MCF 10A (cell line): ENCODE results near the gene IQCC. TPM values are rescaled to one million over a fixed set of nuclear protein-coding genes. Genes with fewer than 3 reads are reported as not detected.

Experiments
- BruUV-seq: library from RNA; stranded (reverse); fragments of 400-500 nt; replicated peaks from 2 replicates; lab custom pipeline; 2021; lab: Mats Ljungman, UMichigan
- CTCF ChIA-PET: fragments of 300-600 bp; sonication (Branson Sonifier 250); formaldehyde crosslinking; extraction: SDS; loops from one replicate; lab custom pipeline; 2021; ENCODE audit warnings: antibody characterized with exemption, inconsistent platforms; lab: Yijun Ruan, JAX
- POLR2A ChIA-PET: fragments of 300-600, 350-650 bp; sonication (Branson Sonifier 250); formaldehyde crosslinking; extraction: SDS; loops from one replicate; lab custom pipeline; 2020; ENCODE audit warnings: antibody characterized with exemption, inconsistent platforms; lab: Yijun Ruan, JAX
- DNase-seq: peaks from one replicate; pipeline ENCODE4 v3.0.0-alpha.2; 2018; ENCODE audit not compliant: unreplicated experiment
- H3K27ac Mint-ChIP-seq: one replicate; pipeline ENCODE4 v1.8.0; 2022; ENCODE audit warnings: mild to moderate bottlenecking, low read depth, mixed read lengths; ENCODE audit not compliant: unreplicated experiment
- H3K27me3 Mint-ChIP-seq: one replicate; pipeline ENCODE4 v1.8.0; 2022; ENCODE audit warnings: mixed read lengths; ENCODE audit not compliant: insufficient read depth, unreplicated experiment
- H3K36me3 Mint-ChIP-seq: one replicate; pipeline ENCODE4 v1.8.0; 2022; ENCODE audit warnings: mild to moderate bottlenecking, moderate library complexity, mixed read lengths; ENCODE audit not compliant: insufficient read depth, unreplicated experiment
- H3K4me1 Mint-ChIP-seq: one replicate; pipeline ENCODE4 v1.8.0; 2022; ENCODE audit warnings: mixed read lengths; ENCODE audit not compliant: insufficient read depth, unreplicated experiment
- H3K4me3 Mint-ChIP-seq: one replicate; pipeline ENCODE4 v1.8.0; 2022; ENCODE audit warnings: mild to moderate bottlenecking, moderate library complexity, mixed read lengths; ENCODE audit not compliant: unreplicated experiment
- H3K9me3 Mint-ChIP-seq: one replicate; pipeline ENCODE4 v1.8.0; 2022; ENCODE audit warnings: mixed read lengths; ENCODE audit not compliant: unreplicated experiment
- CTCF ChIP-seq: fragments of 200-600 bp; IDR thresholded peaks from one replicate; pipeline ENCODE4 v1.8.0; 2022; ENCODE audit warnings: antibody characterized with exemption, mild to moderate bottlenecking; ENCODE audit not compliant: unreplicated experiment
- intact Hi-C: fragments of 100-400 bp; cut with micrococcal nuclease; formaldehyde crosslinking; loops from 2 replicates; pipeline ENCODE4 v1.14.1; 2022
- total RNA-seq: library from RNA; stranded (reverse); gene quantifications from 2 replicates; pipeline ENCODE4 v1.2.3, GENCODE V29; 2022

Gene IQCC
- total RNA-seq, 1 experiment from 2014 or later, result 1.9 TPM

- CTCF ChIA-PET, result no interaction called here
- H3K27ac Mint-ChIP-seq, result peak within 1 kb of the TSS; percentile 98
- intact Hi-C loops, result loop anchor here (2.0 kb wide), 1 partner anchor 129 kb away; no protein-coding TSS in a partner anchor
These were observed 16.7 kb downstream of the IQCC start, which contains the start of the genes EIF3I and TMEM234 for GRCh38 chr1:32221980-32222755. Gene EIF3I, plus strand, starts transcription at chr1:32222407. Its CDS starts 35 bp downstream, at chr1:32222442. Gene TMEM234, minus strand, starts transcription at chr1:32222353. Its CDS starts 31 bp downstream, at chr1:32222322.

GRCh38 chr1:32223683-32224082 is 18.2 kb downstream of the IQCC start:
- Mint-ChIP-seq H3K27me3 (no peaks in the 10 kb centered on the region), H3K4me3 (peak overlapping the region; percentile 90), H3K27ac (peak overlapping the region; percentile 63), H3K4me1 (peaks cover 9% of the 10 kb centered on the region), H3K9me3 (no peaks in the 10 kb centered on the region), H3K36me3 (peaks cover 67% of the 10 kb centered on the region)
- no peak for DNase-seq
- ChIA-PET CTCF (interaction anchor here (0.6 to 0.9 kb wide), 3 partner anchors 8 to 83 kb away, joined by 3 to 4 read pairs (median 3); no protein-coding TSS in a partner anchor), POLR2A (interaction anchor here (0.6 to 1.9 kb wide), 8 partner anchors 9 to 171 kb away, joined by 3 to 9 read pairs (median 4); partner anchors contain the start of genes BSDC1 and IQCC)
- BruUV-seq, result no TSS peak
- TF ChIP-seq CTCF, result no peak
- intact Hi-C loops, result loop anchor here (2.0 kb wide), 1 partner anchor 127 kb away; no protein-coding TSS in a partner anchor

More at GRCh38 chr1:32221980-32222755, 16.7 kb downstream of the IQCC start, which contains the start of the genes EIF3I and TMEM234:
- TF ChIP-seq CTCF, result no peak
- peak within 1 kb of the TSS; percentile 90 for H3K4me3 Mint-ChIP-seq
- no peaks in the 10 kb centered on the region for H3K9me3 Mint-ChIP-seq
- H3K27me3 Mint-ChIP-seq, result no peaks in the 10 kb centered on the region
- no TSS peak for BruUV-seq
- H3K4me1 Mint-ChIP-seq, result peaks cover 9% of the 10 kb centered on the region
- POLR2A ChIA-PET, result interaction anchor here (0.7 to 1.9 kb wide), 8 partner anchors 10 to 431 kb away, joined by 3 to 9 read pairs (median 4); partner anchors contain the start of genes BSDC1, IQCC and KPNA6
- peak; percentile 92 for DNase-seq
- H3K36me3 Mint-ChIP-seq, result peaks cover 64% of the 10 kb centered on the region

- intact Hi-C loops, result no loop called here
- peaks cover 9% of the 10 kb centered on the region for H3K4me1 Mint-ChIP-seq
- ChIA-PET CTCF (interaction anchor here (0.6 to 0.9 kb wide), 2 partner anchors 9 to 11 kb away, joined by 3 to 4 read pairs; no protein-coding TSS in a partner anchor), POLR2A (interaction anchor here (1.2 to 1.9 kb wide), 2 partner anchors 12 to 91 kb away, joined by 4 to 9 read pairs; no protein-coding TSS in a partner anchor)
- H3K36me3 Mint-ChIP-seq, result peaks cover 70% of the 10 kb centered on the region
- TF ChIP-seq CTCF, result no peak
- no peaks in the 10 kb centered on the region for H3K9me3 Mint-ChIP-seq
- no peaks in the 10 kb centered on the region for H3K27me3 Mint-ChIP-seq
- H3K27ac Mint-ChIP-seq, result peak overlapping the region; percentile 63
- DNase-seq, result no peak
- no TSS peak for BruUV-seq
- peak overlapping the region; percentile 90 for H3K4me3 Mint-ChIP-seq
These were observed 18.8 kb downstream of the IQCC start for GRCh38 chr1:32224285-32224684.

GRCh38 chr1:32228771-32229170 is 23.3 kb downstream of the IQCC start:
- H3K36me3 Mint-ChIP-seq, result peaks cover 87% of the 10 kb centered on the region
- POLR2A ChIA-PET, result interaction anchor here (0.6 to 0.9 kb wide), 2 partner anchors 49 to 528 kb away, joined by 3 read pairs; partner anchors contain the start of gene TXLNA
- intact Hi-C loops, result no loop called here
- BruUV-seq, result no TSS peak
- TF ChIP-seq CTCF, result no peak
- DNase-seq, result no peak
- no peak overlapping the region for H3K4me3 Mint-ChIP-seq
- no peak overlapping the region for H3K27ac Mint-ChIP-seq
- peaks cover 7% of the 10 kb centered on the region for H3K4me1 Mint-ChIP-seq
- H3K27me3 Mint-ChIP-seq, result no peaks in the 10 kb centered on the region
- H3K9me3 Mint-ChIP-seq, result no peaks in the 10 kb centered on the region
- CTCF ChIA-PET, result interaction anchor here (0.5 to 3.2 kb wide), 4 partner anchors 13 to 123 kb away, joined by 3 to 16 read pairs (median 4); no protein-coding TSS in a partner anchor
